GM04504 (cell line): Measurements from ENCODE around the gene ZCCHC17.

ENCODE experiments used
- DNase-seq: peaks from one replicate; pipeline ENCODE4 v3.0.0-alpha.2; 2012; ENCODE audit warnings: low read depth

Gene ZCCHC17

DNA sequence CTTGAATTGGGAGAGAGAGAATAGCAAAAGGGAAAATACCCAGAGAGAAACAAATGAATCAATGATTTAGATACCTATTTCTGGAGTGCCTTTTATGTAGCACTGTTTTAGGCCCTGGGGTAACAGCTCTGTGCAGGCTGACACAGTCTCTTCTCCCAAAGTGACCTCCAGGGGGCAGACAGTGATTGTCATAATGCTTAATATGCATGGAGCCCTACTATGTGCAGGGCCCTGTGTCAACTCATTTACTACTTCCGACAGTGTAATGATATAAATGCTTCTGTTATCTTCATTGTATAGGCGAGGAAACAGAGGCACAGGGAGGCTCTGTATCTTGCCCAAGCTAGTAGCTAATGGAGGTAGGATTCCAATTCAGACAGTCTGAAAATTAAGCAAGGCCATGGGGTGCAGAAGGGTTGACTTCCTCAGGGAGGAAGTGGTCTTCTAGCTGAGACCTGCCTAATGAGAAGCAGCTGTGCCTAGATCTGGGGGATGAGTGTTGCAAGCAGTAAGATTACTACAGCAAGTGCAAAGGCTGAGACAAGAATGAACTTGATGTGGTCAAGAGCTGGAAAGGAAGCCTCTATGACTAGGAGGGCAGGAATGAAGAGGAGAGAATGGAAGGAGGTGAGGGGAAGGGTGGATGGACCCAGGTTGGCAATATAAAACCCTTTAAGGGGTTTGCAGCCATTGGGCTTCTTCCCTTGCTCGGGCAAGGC, 100.0 kb downstream of the ZCCHC17 start:
- peak; percentile 92 for DNase-seq

DNA sequence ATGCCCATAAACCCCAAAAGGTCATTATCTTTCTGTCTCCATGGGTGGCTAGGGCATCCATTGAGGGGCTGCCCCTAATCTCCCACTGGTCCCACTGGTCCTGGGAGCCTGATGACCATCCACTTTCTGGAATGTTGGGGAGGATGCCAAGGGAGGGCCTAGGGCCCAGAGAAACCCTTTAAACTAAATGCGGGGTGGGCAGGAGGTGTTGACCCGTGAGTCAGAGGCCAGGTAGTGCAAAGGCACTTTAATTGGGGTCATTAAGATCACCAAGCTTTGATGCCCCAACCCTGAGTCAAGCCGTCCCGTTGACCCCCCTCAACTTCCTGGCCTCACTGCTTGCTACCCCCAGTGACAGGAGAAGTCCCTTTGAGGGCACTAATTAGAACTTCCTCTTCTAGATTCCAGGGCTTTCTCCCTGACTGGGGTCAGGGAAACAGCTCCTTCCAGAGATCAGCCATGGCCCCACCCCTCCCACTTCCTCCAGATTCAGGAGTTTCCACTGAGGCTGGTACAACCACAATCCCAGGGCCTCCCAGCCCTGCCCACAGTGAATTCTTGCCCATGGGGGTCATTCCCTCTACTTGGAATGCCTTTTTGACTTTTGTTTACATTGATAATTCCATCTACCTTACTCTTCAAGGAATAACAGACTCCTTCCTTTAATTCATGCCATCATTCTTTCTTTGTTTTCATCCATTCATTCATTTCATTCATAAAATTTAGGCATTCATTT, 100.7 kb downstream of the ZCCHC17 start:
- no peak for DNase-seq

DNA sequence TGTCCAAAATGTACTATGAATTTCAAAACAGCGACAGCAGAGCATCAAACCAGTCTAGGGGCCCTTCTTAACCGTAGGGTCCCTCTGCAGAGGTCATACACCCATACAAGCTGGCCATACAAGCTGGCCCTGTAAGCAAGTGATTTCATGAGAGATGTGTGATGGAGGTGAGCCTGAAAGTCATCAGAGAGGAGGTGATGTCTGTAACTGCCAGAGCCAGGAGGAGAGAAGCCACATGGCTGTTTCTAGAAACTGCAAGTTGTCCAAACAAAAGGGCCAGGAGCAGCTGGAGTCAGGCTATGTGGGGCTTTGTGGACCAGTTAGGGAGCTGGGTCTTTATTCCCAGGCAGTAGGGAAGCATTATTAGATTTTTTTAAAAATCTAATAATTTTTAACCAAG, 101.4 kb downstream of the ZCCHC17 start:
- no peak for DNase-seq

DNA sequence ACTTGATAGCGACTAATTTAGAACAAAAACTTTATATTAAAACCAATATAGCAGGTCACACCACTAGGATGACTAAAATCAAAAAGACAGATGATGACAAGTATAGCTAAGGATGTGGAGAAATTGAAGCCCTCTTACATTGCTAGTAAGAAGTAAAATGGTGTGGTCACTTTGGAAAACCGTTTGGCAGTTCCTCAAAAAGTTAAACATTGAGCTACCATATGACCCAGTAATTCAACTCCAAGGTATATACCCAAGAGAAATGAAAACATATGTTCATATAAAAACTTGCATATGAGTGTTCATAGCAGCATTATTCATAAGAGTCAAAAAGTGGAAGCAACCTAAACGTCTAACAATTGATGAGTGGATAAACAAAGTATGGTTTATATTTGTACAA, 103.1 kb downstream of the ZCCHC17 start:
- DNase-seq: no peak

DNA sequence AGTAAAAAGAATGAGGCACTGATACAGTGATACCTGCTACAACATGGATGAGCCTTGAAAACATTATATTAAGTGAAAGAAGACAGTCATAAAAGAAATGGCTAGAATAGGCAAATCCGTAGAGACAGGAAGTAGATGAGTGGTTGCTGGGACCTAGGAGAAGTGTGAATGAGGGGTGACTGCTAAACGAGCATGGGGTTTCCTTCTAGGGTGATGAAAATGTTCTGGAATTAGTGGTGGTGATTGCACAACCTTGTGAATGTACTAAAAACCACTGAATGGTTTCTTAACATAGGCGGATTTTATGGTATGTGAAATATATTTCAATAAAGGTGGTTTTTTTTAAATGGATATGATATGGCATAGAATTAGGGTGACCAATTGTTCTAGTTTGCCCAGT, 103.6 kb downstream of the ZCCHC17 start:
- no peak for DNase-seq

DNA sequence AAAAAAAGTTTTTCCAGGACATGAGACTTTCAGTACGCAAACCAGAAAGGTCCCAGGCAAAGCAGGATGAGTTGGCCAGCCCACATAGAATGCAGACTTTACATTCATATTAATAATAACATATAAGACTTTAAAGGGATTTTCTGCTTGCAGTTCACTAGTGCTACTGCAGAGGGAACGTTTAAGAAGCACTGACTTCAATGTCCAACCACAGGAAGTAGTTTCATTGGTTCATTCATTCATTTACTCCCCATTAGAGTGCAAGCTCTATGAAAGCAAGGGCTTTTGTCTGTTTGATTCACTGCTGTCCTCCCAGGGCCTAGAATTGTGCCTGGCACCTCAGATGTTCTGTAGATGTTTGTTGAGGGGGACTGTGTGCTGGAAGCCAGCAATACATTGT, 104.4 kb downstream of the ZCCHC17 start:
- no peak for DNase-seq

GRCh38 chr1:31405578-31406245, 108.9 kb downstream of the ZCCHC17 start:
- no peak for DNase-seq

DNA sequence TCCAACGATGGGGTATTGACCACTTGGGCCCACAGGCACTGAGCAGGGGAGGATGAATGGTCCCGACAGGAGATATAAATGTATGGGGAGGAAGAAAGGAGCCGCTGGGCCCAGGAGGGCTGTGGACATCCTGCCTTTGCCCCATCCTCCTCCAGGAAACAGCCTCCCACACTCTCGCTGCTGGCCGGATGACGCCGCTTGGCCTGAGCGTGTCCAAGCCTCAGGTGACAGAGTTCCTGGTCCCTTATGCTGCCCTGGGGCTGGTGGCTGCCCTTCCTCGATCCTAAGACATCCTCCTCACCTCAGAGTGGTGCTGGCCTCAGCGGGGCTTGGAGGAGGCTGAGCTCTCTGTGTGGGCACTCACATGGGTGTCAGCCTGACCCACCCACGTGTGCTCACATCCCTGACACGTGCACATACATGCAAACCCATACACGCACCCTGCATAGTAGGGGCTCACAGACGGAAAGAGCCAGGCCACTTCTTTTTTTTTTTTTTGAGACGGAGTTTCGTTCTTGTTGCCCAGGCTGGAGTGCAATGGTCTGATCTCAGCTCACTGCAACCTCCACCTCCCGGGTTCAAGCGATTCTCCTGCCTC, 110.3 kb downstream of the ZCCHC17 start:
- DNase-seq: no peak

DNA sequence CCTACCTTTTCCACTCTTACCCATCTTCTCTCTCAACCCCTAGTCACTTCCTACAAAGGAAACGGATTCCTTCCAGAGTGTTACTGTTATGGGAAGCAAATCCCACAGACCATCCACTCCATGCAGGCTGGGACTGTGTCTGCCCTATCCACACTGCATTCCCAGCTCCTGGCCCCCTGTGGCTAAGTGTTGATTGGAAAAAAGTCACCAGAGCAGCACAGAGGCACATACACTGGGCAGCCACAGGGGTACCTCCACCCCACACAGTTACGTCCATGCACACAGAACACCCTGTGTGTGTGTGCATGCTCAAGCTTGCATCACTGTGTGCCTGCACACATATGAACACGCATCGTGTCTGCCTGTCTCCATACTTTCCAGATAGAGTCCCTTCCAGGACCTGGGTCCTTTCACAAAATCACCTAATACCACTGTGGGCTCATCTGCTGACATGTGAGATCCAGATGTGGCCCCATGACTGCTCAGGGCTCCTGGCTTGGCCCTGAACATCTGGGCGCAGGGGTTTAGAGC, 112.0 kb downstream of the ZCCHC17 start:
- no peak for DNase-seq

DNA sequence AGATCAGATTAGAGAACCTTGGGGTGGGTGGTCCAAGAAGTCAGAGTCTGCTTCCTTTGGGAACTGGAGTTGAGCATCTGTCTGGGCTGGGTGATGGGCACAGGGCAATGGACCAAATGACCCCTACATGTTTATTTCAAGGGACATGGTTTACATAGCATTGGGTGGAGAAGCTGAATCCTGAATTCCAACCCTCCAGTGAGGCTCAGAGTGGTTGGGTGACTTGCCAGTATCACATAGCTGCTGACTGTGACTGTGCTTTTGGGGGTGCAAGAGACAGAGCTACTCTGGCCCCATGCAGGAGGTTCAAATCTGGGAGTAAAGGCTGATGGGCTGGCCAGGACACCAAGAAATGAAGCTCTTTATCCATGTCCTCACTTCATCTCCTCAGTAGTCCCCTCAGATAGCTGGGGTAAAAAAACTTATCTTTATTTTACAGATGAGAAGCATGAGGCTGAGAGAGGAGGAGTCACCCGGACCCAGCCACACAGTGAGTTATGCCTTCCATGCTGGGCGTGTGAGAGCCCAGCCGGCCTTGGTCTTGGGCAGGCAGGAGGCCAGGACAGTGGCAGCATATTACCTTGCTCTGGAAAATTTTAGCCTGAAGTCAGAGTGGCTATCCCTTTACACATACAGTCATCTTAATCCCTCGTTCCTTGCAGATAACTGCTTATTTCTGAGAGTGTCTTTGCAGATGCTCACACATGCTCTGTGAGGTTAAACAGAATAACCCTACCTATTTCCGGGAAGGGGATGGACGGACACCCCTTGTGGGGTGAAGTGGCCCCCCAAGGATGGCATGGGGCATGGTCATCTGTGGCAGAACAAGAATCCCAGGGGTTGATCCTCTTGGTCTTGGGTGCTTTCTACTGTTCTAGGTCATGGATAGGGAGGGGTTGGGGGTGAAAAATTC, 113.4 kb downstream of the ZCCHC17 start:
- DNase-seq: no peak

GRCh38 chr1:31410871-31411270, 114.0 kb downstream of the ZCCHC17 start:
- DNase-seq: no peak

DNA sequence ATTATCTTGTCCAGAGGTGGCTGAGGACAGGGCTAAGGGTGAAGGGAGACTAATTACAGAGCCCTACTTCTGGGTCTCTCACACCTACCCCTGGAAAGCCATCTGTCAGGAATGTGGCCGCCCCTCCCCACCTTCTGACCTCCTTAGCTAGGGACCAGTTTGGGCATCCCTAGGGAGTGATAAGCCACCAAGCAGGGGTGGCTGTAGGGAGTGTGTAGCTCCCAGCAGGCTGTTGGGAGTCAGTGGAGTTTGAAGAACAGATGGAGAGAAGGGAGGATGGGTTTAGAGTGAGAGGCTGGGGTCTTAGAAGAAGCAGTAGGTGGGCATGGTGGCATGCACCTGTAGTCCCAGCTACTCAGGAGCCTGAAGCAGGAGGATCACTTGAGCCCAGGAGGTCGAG, 115.4 kb downstream of the ZCCHC17 start:
- DNase-seq: no peak

GRCh38 chr1:31412732-31413404, 116.0 kb downstream of the ZCCHC17 start, which contains the start of gene SERINC2:
Gene SERINC2 (plus strand): TSS chr1:31413213. CDS start chr1:31413266, 53 bp downstream.
- DNase-seq: no peak

DNA sequence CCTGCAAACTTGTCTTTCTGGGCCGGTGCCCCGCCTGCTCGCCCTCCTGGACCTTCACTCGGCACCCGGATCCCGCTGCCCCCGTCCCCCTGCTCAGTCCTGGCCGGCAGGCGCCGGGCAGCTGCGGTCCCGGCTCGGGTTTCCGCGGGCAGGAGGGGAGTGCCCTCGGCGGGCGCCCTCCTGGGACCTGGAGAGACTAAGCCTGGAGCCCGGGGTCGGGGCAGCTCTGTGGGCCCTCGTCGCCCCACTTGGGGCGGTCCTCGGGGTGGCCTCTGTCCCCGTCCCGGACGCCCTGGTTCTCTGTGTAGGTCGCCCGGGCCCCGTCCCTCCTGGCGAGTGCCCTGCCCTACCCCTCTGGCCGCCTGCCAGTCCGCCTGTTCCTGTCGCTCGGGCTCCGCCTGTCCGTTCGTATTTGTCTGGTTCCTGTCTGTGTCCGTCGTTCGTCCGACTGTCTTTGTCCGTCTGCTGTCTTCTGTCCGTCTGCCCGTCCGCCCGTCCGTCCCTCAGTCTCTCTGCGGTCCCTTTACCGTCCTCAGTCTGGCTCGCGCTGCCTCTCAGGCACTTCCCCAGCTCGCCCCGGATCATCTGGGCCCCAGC, 116.7 kb downstream of the ZCCHC17 start:
- DNase-seq: no peak
